SK-N-SH (cell line): Measurements from ENCODE around the gene PDE4B.

Source experiments
- CTCF ChIP-seq: fragments of 200-600 bp; sonication (generic); IDR thresholded peaks from 2 replicates; pipeline ENCODE4 v1.6.1; 2017; ENCODE audit warnings: antibody characterized with exemption, mild to moderate bottlenecking, moderate library complexity
- EZH2phosphoT487 ChIP-seq: fragments of 200-600 bp; sonication (generic); IDR thresholded peaks from 2 replicates; pipeline ENCODE4 v1.6.1; 2017; ENCODE audit warnings: low read depth, mixed run types, mild to moderate bottlenecking, antibody characterized with exemption, moderate library complexity, borderline replicate concordance
- FOXM1 ChIP-seq: IDR thresholded peaks from 2 replicates; pipeline ENCODE4 v1.4.0; 2012; ENCODE audit warnings: low read depth, mild to moderate bottlenecking
- GATA2 ChIP-seq: sonication (generic); formaldehyde crosslinking; IDR thresholded peaks from 2 replicates; pipeline ENCODE4 v1.5.0; 2020; ENCODE audit warnings: mild to moderate bottlenecking, missing genetic modification reagents
- JUND ChIP-seq: IDR thresholded peaks from 2 replicates; pipeline ENCODE4 v1.4.0; 2012
- NFIC ChIP-seq: IDR thresholded peaks from 2 replicates; pipeline ENCODE4 v1.4.0; 2012; ENCODE audit warnings: borderline replicate concordance
- POLR2AphosphoS5 ChIP-seq: IDR thresholded peaks from 2 replicates; pipeline ENCODE4 v1.6.1; 2012; ENCODE audit warnings: low read depth, low read length
- RAD21 ChIP-seq: IDR thresholded peaks from 2 replicates; pipeline ENCODE4 v1.6.1; 2012; ENCODE audit warnings: mild to moderate bottlenecking, low read length
- REST ChIP-seq: IDR thresholded peaks from 2 replicates; pipeline ENCODE4 v1.6.1; 2012; ENCODE audit warnings: mild to moderate bottlenecking, low read depth, low read length, moderate library complexity
- SIN3A ChIP-seq: IDR thresholded peaks from 2 replicates; pipeline ENCODE4 v1.6.1; 2012; ENCODE audit warnings: low read depth, mild to moderate bottlenecking, low read length, moderate library complexity, borderline replicate concordance
- SMC3 ChIP-seq: IDR thresholded peaks from 2 replicates; pipeline ENCODE4 v1.6.1; 2012; ENCODE audit warnings: low read depth, low read length, improper control_type of control experiment
- TAF1 ChIP-seq: IDR thresholded peaks from 2 replicates; pipeline ENCODE4 v1.6.1; 2012; ENCODE audit warnings: low read depth, mild to moderate bottlenecking, low read length, moderate library complexity, borderline replicate concordance
- TEAD4 ChIP-seq: IDR thresholded peaks from 2 replicates; pipeline ENCODE4 v1.4.0; 2012; ENCODE audit warnings: mild to moderate bottlenecking, borderline replicate concordance; ENCODE audit not compliant: insufficient read depth
- USF2 ChIP-seq: fragments of 150-350 bp; IDR thresholded peaks from 2 replicates; pipeline ENCODE4 v1.6.1; 2017; ENCODE audit warnings: antibody characterized with exemption, low read length, low read depth, borderline replicate concordance

- TF ChIP-seq CTCF (peak; percentile 33), REST (no peak), GATA2 (CRISPR knock-in tag) (no peak), RAD21 (no peak), NFIC (peak; percentile 49), FOXM1 (no peak), EZH2phosphoT487 (no peak), USF2 (no peak), SIN3A (no peak), POLR2AphosphoS5 (no peak), TEAD4 (no peak), JUND (peak; percentile 48; the same call in 1 of the 2 replicates), SMC3 (no peak), TAF1 (0 out of 2 replicates have a peak, but pooled peaks have one; percentile 8)
Observed at GRCh38 chr1:66331658-66332547, 539.2 kb downstream of the PDE4B start.
